GM12878 (cell line): ENCODE measurements around the gene SRSF5. TPM values are rescaled to one million over a fixed set of nuclear protein-coding genes. Genes with fewer than 3 reads are reported as not detected.

Source experiments
- ATAC-seq: fragments of 200-7000 bp; cut with Tn5 transposase; 3 replicates; pipeline ENCODE4 v1.9.1; 2020; ENCODE audit warnings: mild to moderate bottlenecking, moderate library complexity
- BruUV-seq: library from RNA; stranded (reverse); fragments of 400-500 nt; replicated peaks from 2 replicates; lab custom pipeline; 2021; lab: Mats Ljungman, UMichigan
- CTCF ChIA-PET: fragments of 300-600 bp; sonication (Branson Sonifier 250); formaldehyde crosslinking; extraction: SDS; loops from one replicate; lab custom pipeline; 2021; ENCODE audit warnings: inconsistent platforms; lab: Yijun Ruan, JAX
- POLR2A ChIA-PET: fragments of 350-600 bp; formaldehyde crosslinking; extraction: SDS; loops from one replicate; lab custom pipeline; 2021; ENCODE audit warnings: inconsistent platforms; lab: Charles Lee
- RAD21 ChIA-PET: fragments of 300-600 bp; sonication (Branson Sonifier 250); formaldehyde crosslinking; loops from one replicate; lab custom pipeline; 2023; ENCODE audit warnings: antibody characterized with exemption; ENCODE audit not compliant: unreplicated experiment; lab: Charles Lee
- SMC1A ChIA-PET: fragments of 300-600 bp; sonication (Branson Sonifier 250); formaldehyde crosslinking; loops from one replicate; lab custom pipeline; 2023; ENCODE audit not compliant: unreplicated experiment, uncharacterized antibody; lab: Charles Lee
- DNase-seq: peaks from one replicate; pipeline ENCODE4 v3.0.0-alpha.2; 2011; ENCODE audit warnings: low read depth, low spot score
- FAIRE-seq: peaks from 3 replicates; lab custom pipeline; 2011; peaks lifted over from hg19 to GRCh38; lab: Jason Lieb, UNC
- H2AFZ ChIP-seq: 2 replicates; pipeline ENCODE4 v1.6.0; 2011; ENCODE audit warnings: low read depth, low read length, control low read depth; ENCODE audit not compliant: control insufficient read depth
- H3K27ac ChIP-seq: 2 replicates; pipeline ENCODE4 v1.5.1; 2011; ENCODE audit warnings: control low read depth; ENCODE audit not compliant: control insufficient read depth, insufficient read depth
- H3K27me3 ChIP-seq, 2 experiments: replicated peaks in 1 of 2; 2 replicates each; pipeline versions ENCODE4 v1.6.0 to v1.6.1; 2011; ENCODE audit warnings: low read length in 1 of 2; ENCODE audit not compliant: control insufficient read depth in 2 of 2, insufficient read depth in 2 of 2
- H3K36me3 ChIP-seq, 2 experiments: 2 replicates each; pipeline ENCODE4 v1.5.1; 2011; ENCODE audit warnings: low read length in 1 of 2; ENCODE audit not compliant: control insufficient read depth in 2 of 2, insufficient read depth in 2 of 2
- H3K4me1 ChIP-seq: 2 replicates; pipeline ENCODE4 v1.6.1; 2011; ENCODE audit warnings: mild to moderate bottlenecking, low read length, moderate library complexity, mixed read lengths; ENCODE audit not compliant: control insufficient read depth, insufficient read depth
- H3K4me2 ChIP-seq: 2 replicates; pipeline ENCODE4 v1.6.0; 2011; ENCODE audit warnings: control low read depth; ENCODE audit not compliant: control insufficient read depth, insufficient read depth
- H3K4me3 ChIP-seq: fragments of 200-600 bp; sonication (generic); 2 replicates; pipeline ENCODE4 v1.5.1; 2016
- H3K79me2 ChIP-seq: 2 replicates; pipeline ENCODE4 v1.6.0; 2011; ENCODE audit warnings: low read length; ENCODE audit not compliant: control insufficient read depth, insufficient read depth
- H3K9ac ChIP-seq: 2 replicates; pipeline ENCODE4 v1.8.0; 2011; ENCODE audit warnings: low read length, control low read depth, mixed read lengths; ENCODE audit not compliant: control insufficient read depth, insufficient read depth
- H3K9me3 ChIP-seq: replicated peaks from 3 replicates; pipeline ENCODE4 v1.5.1; 2011; ENCODE audit warnings: mild to moderate bottlenecking, low read length; ENCODE audit not compliant: control insufficient read depth, insufficient read depth
- H4K20me1 ChIP-seq: 2 replicates; pipeline ENCODE4 v1.6.0; 2011; ENCODE audit not compliant: control insufficient read depth, insufficient read depth
- ATF7 ChIP-seq: fragments of 450-650 bp; IDR thresholded peaks from 2 replicates; pipeline ENCODE4 v1.6.1; 2016; ENCODE audit warnings: low read depth, mild to moderate bottlenecking
- DPF2 ChIP-seq: fragments of 450-650 bp; IDR thresholded peaks from 2 replicates; pipeline ENCODE4 v1.6.1; 2017; ENCODE audit warnings: mild to moderate bottlenecking
- EGR1 ChIP-seq, 2 experiments: IDR thresholded peaks; 1 replicate in 1 of 2; 2 replicates in 1 of 2; pipeline ENCODE4 v1.6.1; 2011 to 2012; ENCODE audit warnings: low read depth in 2 of 2, low read length in 2 of 2, borderline replicate concordance in 1 of 2, mild to moderate bottlenecking in 1 of 2, moderate library complexity in 1 of 2
- JUNB ChIP-seq: IDR thresholded peaks from 2 replicates; pipeline ENCODE4 v1.6.1; 2016; ENCODE audit warnings: antibody characterized with exemption, mild to moderate bottlenecking
- JUND ChIP-seq: IDR thresholded peaks from 2 replicates; pipeline ENCODE4 v1.6.1; 2012; ENCODE audit warnings: low read depth, mild to moderate bottlenecking, low read length, improper control_type of control experiment, moderate library complexity
- MYC ChIP-seq: IDR thresholded peaks from 2 replicates; pipeline ENCODE4 v1.6.1; 2011; ENCODE audit warnings: mild to moderate bottlenecking, low read length, moderate library complexity, inconsistent platforms; ENCODE audit not compliant: insufficient read depth, insufficient replicate concordance, insufficient read length, severe bottlenecking
- NR2C1 ChIP-seq: fragments of 450-650 bp; IDR thresholded peaks from 2 replicates; pipeline ENCODE4 v1.6.1; 2017; ENCODE audit warnings: antibody characterized with exemption, mild to moderate bottlenecking, moderate library complexity
- NR2C2 ChIP-seq: IDR thresholded peaks from 2 replicates; pipeline ENCODE4 v1.6.1; 2011; ENCODE audit warnings: borderline replicate concordance, low read depth; ENCODE audit not compliant: control insufficient read depth, insufficient read length
- PML ChIP-seq: IDR thresholded peaks from 2 replicates; pipeline ENCODE4 v1.6.1; 2012; ENCODE audit warnings: low read length, inconsistent platforms
- POLR2AphosphoS2 ChIP-seq: IDR thresholded peaks from 2 replicates; pipeline ENCODE4 v1.6.1; 2011; ENCODE audit warnings: low read depth, mild to moderate bottlenecking, low read length, improper control_type of control experiment, moderate library complexity
- RAD21 ChIP-seq: IDR thresholded peaks from 2 replicates; pipeline ENCODE4 v1.6.1; 2011; ENCODE audit warnings: mild to moderate bottlenecking, low read depth, low read length, moderate library complexity; ENCODE audit not compliant: insufficient read depth
- RFX5 ChIP-seq: IDR thresholded peaks from 2 replicates; pipeline ENCODE4 v1.6.1; 2011; ENCODE audit warnings: low read depth, low read length, improper control_type of control experiment
- SMC3 ChIP-seq: IDR thresholded peaks from 2 replicates; pipeline ENCODE4 v1.6.1; 2011; ENCODE audit warnings: low read length, improper control_type of control experiment, borderline replicate concordance
- ZNF622 ChIP-seq: fragments of 450-650 bp; IDR thresholded peaks from 2 replicates; pipeline ENCODE4 v1.6.1; 2017; ENCODE audit warnings: mild to moderate bottlenecking, inconsistent platforms
- WGBS: methylation state at CpG from one replicate; pipeline ENCODE4 v1.1.6; 2016; ENCODE audit warnings: low lambda C conversion rate; ENCODE audit not compliant: insufficient replicate concordance, insufficient coverage; ENCODE audit errors: missing lambda C conversion rate; 5-methylcytosine and 5-hydroxymethylcytosine counted together
- in situ Hi-C: fragments of 300-500 bp; cut with MboI; formaldehyde crosslinking; loops from 9 replicates; pipeline ENCODE4 v1.14.3; 2018; ENCODE audit warnings: mixed read lengths
- intact Hi-C: fragments of 100-400 bp; cut with micrococcal nuclease; formaldehyde crosslinking; loops from one replicate; pipeline ENCODE4 v1.14.2; 2022; ENCODE audit not compliant: unreplicated experiment
- polyA plus RNA-seq, 11 experiments: library from polyadenylated mRNA; depleted of rRNA in 4 of 11; unstranded in 6 of 11; stranded (reverse) in 5 of 11; fragments of >200 nt; fragmentation: Nextera tagmentation in 4 of 11; fragmentation: Illumina TruSeq in 1 of 11; extraction: Ambion mirVana in 4 of 11; extraction: Trizol in 1 of 11; gene quantifications; 1 replicate in 1 of 11; 2 replicates in 10 of 11; pipeline versions ENCODE4 v1.2.1 to v1.2.3, GENCODE V29; 2011 to 2016; ENCODE audit warnings: inconsistent platforms in 2 of 11, missing spikeins in 2 of 11, low read depth in 1 of 11
- total RNA-seq, 4 experiments: library from RNA; depleted of rRNA in 3 of 4; stranded (reverse); fragments of >200 nt in 3 of 4; fragmentation: Illumina TruSeq in 1 of 4; extraction: Trizol in 1 of 4; gene quantifications; 2 replicates each; pipeline versions ENCODE4 v1.2.1 to v1.2.3, GENCODE V29; 2013 to 2021
- TF ChIP-seq, protein P1 (sequence below): IDR thresholded peaks from 2 replicates; pipeline ENCODE4 v1.6.1; 2012; ENCODE audit warnings: low read depth, low read length, improper control_type of control experiment

SRSF5 gene
- total and polyA plus RNA-seq, 10 of the 15 experiments (the other 5 are each of a cell fraction or from before 2014, with no cell fraction given): 136 to 453 (median 275) TPM

DNA sequence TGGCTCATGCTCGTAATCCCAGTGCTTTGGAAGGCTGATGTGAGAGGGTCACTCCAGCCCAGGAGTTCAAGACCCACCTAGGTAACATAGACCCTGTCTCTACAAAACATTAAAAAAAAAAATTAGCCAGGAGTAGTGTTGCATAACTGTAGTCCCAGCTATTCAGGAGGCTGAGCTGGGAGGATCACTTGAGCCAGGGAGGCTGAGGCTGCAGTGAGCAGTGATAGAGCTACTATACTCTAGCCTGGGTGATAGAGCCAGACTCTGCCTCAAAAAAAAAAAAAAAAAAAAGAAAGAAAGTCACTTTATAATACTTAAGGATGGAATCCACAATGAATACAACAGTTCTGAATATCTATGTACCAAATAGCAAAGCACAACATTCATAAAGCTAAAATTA lies 40.2 kb downstream of the SRSF5 start:
- no peaks in the 10 kb centered on the region for H4K20me1 ChIP-seq
- ATAC-seq (no peak), DNase-seq (no peak), FAIRE-seq (no peak)
- no TSS peak for BruUV-seq
- no peak overlapping the region for H2AFZ ChIP-seq
- H3K9me3 ChIP-seq: no peaks in the 10 kb centered on the region
- H3K4me2 ChIP-seq: no peak overlapping the region
- TF ChIP-seq SMC3 (no peak), EGR1 (IDR thresholded peaks at IDR 0.05; ENCODE audit: borderline replicate concordance in 1 of 2, low read depth in 2 of 2, low read length in 2 of 2) (no peak), RFX5 (no peak)
- no peaks in the 10 kb centered on the region; a peak in 1 of 4 replicates for H3K27me3 ChIP-seq
- ChIA-PET RAD21 (no interaction called here), POLR2A (interaction anchor here (0.6 kb wide), 1 partner anchor 19 kb away, joined by 5 read pairs; no protein-coding TSS in a partner anchor), CTCF (interaction anchor here (0.7 to 2.8 kb wide), 3 partner anchors 11 to 944 kb away, joined by 3 to 10 read pairs (median 8); no protein-coding TSS in a partner anchor), SMC1A (no interaction called here)
- intact Hi-C loops (no loop called here), in situ Hi-C loops (no loop called here)
- no peaks in the 10 kb centered on the region for H3K79me2 ChIP-seq
- H3K36me3 ChIP-seq: no peaks in the 10 kb centered on the region
- H3K27ac ChIP-seq: no peak overlapping the region
- 0% methylated on average over 1 of the region's 1 CpG for WGBS
- H3K4me3 ChIP-seq: no peak overlapping the region
- no peaks in the 10 kb centered on the region for H3K4me1 ChIP-seq
- H3K9ac ChIP-seq: no peak overlapping the region

GRCh38 chr14:69808919-69809808 lies 42.2 kb downstream of the SRSF5 start:
- ChIA-PET POLR2A (no interaction called here), RAD21 (interaction anchor here (0.7 kb wide), 1 partner anchor 244 kb away, joined by 3 read pairs; no protein-coding TSS in a partner anchor)
- no peak for TF ChIP-seq POLR2AphosphoS2
- TF ChIP-seq, protein P1, sequence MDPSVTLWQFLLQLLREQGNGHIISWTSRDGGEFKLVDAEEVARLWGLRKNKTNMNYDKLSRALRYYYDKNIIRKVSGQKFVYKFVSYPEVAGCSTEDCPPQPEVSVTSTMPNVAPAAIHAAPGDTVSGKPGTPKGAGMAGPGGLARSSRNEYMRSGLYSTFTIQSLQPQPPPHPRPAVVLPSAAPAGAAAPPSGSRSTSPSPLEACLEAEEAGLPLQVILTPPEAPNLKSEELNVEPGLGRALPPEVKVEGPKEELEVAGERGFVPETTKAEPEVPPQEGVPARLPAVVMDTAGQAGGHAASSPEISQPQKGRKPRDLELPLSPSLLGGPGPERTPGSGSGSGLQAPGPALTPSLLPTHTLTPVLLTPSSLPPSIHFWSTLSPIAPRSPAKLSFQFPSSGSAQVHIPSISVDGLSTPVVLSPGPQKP: no peak
- no peak for TF ChIP-seq JUND
- TF ChIP-seq NR2C2: no peak
- no peak for TF ChIP-seq RAD21
- TF ChIP-seq RFX5: no peak
- no peak for TF ChIP-seq JUNB
- TF ChIP-seq ZNF622: no peak
- TF ChIP-seq PML: no peak
- TF ChIP-seq NR2C1: no peak
- no peak for TF ChIP-seq MYC
- no peak for TF ChIP-seq DPF2
- TF ChIP-seq ATF7: no peak

More at GRCh38 chr14:69808919-69809808, 42.2 kb downstream of the SRSF5 start:
- CTCF ChIA-PET: interaction anchor here (0.6 to 2.8 kb wide), 4 partner anchors 9 to 1027 kb away, joined by 3 to 10 read pairs (median 6); no protein-coding TSS in a partner anchor
- SMC1A ChIA-PET: interaction anchor here (1.1 kb wide), 1 partner anchor 265 kb away, joined by 3 read pairs; no protein-coding TSS in a partner anchor
- in situ Hi-C loops (no loop called here), intact Hi-C loops (no loop called here)
- WGBS: 36% methylated on average over 12 of the region's 12 CpGs
- Histone ChIP-seq H4K20me1 (no peaks in the 10 kb centered on the region), H3K27ac (no peak overlapping the region), H2AFZ (no peak overlapping the region), H3K27me3 (no peaks in the 10 kb centered on the region), H3K4me3 (no peak overlapping the region), H3K4me1 (no peaks in the 10 kb centered on the region), H3K9me3 (no peaks in the 10 kb centered on the region), H3K36me3 (no peaks in the 10 kb centered on the region), H3K9ac (no peak overlapping the region), H3K79me2 (no peaks in the 10 kb centered on the region), H3K4me2 (no peak overlapping the region)
- DNase-seq (no peak), FAIRE-seq (no peak), ATAC-seq (no peak)
- BruUV-seq: no TSS peak
